Measurements from ENCODE around the gene MRPS30.

DNA sequence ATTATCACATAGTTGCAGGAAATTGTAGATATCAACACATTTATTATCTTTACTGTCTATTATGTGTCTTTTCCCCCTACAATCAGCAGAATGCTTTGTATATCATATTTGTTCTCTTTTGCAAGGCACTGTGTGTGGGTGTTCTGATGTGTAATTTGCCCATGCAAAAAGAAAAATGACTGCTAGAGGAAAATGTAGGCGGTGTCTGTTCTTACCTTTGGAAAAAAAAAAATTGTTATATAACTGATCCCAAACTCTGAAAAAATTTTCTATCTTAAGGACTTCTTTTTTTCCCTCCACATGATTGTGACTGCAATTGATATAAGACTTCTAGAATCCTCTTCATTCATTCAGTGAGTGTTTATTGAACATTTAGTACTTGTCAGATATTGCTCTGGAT is 24.5 kb downstream of the MRPS30 start:
- TF ChIP-seq, protein P1, sequence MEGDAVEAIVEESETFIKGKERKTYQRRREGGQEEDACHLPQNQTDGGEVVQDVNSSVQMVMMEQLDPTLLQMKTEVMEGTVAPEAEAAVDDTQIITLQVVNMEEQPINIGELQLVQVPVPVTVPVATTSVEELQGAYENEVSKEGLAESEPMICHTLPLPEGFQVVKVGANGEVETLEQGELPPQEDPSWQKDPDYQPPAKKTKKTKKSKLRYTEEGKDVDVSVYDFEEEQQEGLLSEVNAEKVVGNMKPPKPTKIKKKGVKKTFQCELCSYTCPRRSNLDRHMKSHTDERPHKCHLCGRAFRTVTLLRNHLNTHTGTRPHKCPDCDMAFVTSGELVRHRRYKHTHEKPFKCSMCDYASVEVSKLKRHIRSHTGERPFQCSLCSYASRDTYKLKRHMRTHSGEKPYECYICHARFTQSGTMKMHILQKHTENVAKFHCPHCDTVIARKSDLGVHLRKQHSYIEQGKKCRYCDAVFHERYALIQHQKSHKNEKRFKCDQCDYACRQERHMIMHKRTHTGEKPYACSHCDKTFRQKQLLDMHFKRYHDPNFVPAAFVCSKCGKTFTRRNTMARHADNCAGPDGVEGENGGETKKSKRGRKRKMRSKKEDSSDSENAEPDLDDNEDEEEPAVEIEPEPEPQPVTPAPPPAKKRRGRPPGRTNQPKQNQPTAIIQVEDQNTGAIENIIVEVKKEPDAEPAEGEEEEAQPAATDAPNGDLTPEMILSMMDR (IDR thresholded peaks at IDR 0.05; ENCODE audit: low read depth, low read length) = no peak
- TF ChIP-seq EZH2phosphoT487 (IDR thresholded peaks at IDR 0.05; ENCODE audit: low read depth) = no peak
